Measurements from ENCODE around the gene CIDEA.

CIDEA gene

DNA sequence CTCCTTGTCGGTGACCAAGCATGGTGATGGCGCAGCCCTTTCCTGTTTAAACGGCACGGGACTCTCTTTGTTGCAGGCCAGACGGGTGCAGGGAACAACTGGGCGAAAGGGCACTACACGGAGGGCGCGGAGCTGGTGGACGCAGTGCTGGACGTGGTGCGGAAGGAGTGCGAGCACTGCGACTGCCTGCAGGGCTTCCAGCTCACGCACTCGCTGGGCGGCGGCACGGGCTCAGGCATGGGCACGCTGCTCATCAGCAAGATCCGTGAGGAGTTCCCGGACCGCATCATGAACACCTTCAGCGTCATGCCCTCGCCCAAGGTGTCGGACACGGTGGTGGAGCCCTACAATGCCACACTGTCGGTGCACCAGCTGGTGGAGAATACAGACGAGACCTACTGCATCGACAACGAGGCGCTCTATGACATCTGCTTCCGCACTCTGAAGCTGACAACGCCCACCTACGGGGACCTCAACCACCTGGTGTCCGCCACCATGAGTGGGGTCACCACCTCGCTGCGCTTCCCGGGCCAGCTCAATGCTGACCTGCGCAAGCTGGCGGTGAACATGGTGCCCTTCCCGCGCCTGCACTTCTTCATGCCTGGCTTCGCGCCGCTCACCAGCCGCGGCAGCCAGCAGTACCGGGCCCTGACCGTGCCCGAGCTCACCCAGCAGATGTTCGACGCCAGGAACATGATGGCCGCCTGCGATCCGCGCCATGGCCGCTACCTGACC lies 71.0 kb downstream of the CIDEA start:
- no peak for DNase-seq

DNA sequence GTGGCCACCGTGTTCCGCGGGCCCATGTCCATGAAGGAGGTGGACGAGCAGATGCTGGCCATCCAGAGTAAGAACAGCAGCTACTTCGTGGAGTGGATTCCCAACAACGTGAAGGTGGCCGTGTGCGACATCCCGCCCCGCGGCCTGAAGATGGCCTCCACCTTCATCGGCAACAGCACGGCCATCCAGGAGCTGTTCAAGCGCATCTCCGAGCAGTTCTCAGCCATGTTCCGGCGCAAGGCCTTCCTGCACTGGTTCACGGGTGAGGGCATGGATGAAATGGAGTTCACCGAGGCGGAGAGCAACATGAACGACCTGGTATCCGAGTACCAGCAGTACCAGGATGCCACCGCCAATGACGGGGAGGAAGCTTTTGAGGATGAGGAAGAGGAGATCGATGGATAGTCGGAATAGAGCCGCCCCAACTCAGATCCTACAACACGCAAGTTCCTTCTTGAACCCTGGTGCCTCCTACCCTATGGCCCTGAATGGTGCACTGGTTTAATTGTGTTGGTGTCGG lies 71.6 kb downstream of the CIDEA start:
- DNase-seq, result no peak

DNA sequence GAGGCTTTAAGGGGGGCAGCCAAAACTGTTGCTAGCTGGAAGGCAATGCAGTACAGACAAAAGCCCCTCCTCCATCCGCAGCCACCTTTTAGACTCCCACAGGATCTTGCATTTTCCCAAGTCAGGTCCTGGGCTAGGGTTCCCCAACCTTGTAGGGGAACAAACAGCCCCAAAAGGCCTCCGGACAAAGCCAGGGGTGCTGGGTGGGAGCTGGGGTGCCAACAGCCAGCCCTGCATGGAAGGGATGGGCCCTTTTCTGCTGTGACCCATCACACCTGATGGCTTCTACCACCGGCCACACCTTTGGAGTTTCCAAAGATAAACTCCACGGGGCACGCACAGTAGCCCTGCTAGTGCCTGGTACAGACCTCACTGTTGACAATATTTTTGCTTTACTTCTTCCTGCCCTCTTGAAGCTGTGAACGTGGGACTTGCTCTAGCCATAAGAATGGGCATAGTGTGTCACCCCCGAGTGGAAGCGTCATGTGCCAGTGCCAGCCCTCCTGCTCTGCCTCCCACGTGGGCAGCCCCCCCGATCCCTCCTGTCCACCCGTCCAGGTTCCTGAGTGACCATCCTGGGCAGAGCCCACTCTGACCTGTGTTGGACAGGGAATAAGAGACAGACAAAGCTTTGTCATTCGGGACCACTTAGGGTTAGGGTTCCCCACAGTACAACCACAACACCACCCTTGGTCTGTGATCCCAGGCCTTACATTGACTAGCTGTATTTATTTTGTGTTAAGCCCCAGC lies 72.7 kb downstream of the CIDEA start:
- no peak for DNase-seq

Data from NCI-H1930 (cell line).